ENCODE measurements around the gene ANGPTL8. TPM values are rescaled to one million over a fixed set of nuclear protein-coding genes. Genes with fewer than 3 reads are reported as not detected.

The ANGPTL8 gene
- total and polyA plus RNA-seq, 2 experiments from 2014 or later: not detected

- TF ChIP-seq ZNF462 (CRISPR knock-in tag; IDR thresholded peaks at IDR 0.05): no peak
These were observed 22.8 kb downstream of the ANGPTL8 start, which contains the start of gene DOCK6 (continued) for GRCh38 chr19:11261971-11262839.

- H3K4me3 Mint-ChIP-seq: peak overlapping the region; percentile 53
- DNase-seq (ENCODE audit: low spot score): no peak
- H3K4me1 Mint-ChIP-seq: peaks cover 18% of the 10 kb centered on the region
These were observed 24.3 kb downstream of the ANGPTL8 start for GRCh38 chr19:11263726-11264125.

More at GRCh38 chr19:11263726-11264125, 24.3 kb downstream of the ANGPTL8 start:
- Mint-ChIP-seq H3K36me3 (ENCODE audit: low read depth) (peaks cover 3% of the 10 kb centered on the region; the same call in 1 of the 3 replicates), H3K27ac (no peak overlapping the region), H3K27me3 (ENCODE audit: insufficient read depth, low read depth, poor library complexity) (peaks cover 19% of the 10 kb centered on the region), H3K9me3 (no peaks in the 10 kb centered on the region)
- no peak overlapping the region for H3K27ac ChIP-seq (ENCODE audit: low read depth)
- no peaks in the 10 kb centered on the region; the same call in 1 of the 2 replicates for H4K20me1 ChIP-seq (replicated peaks; ENCODE audit: insufficient read depth)
- H3K36me3 ChIP-seq (ENCODE audit: insufficient read depth): no peaks in the 10 kb centered on the region
- H2AFZ ChIP-seq: no peak overlapping the region
- TF ChIP-seq ETS1 (IDR thresholded peaks at IDR 0.05): no peak
- no peak for TF ChIP-seq ZNF114 (CRISPR knock-in tag; IDR thresholded peaks at IDR 0.05)
- no peak for TF ChIP-seq POLR2AphosphoS5 (IDR thresholded peaks at IDR 0.05; ENCODE audit: low read depth)
- no peak for TF ChIP-seq JUNB (IDR thresholded peaks at IDR 0.05; ENCODE audit: unreplicated experiment)
- no peaks in the 10 kb centered on the region for H3K9me2 ChIP-seq (ENCODE audit: insufficient read depth)
- no peaks in the 10 kb centered on the region for H3F3A ChIP-seq (replicated peaks; ENCODE audit: low read depth)
- ATAC-seq: no peak
- no peaks in the 10 kb centered on the region for H3K4me1 ChIP-seq (ENCODE audit: insufficient read depth)
- H3K79me2 ChIP-seq (replicated peaks; ENCODE audit: insufficient read depth): peaks cover 13% of the 10 kb centered on the region; the same call in 1 of the 2 replicates
- no peak overlapping the region for H3K4me2 ChIP-seq
- H3K4me3 ChIP-seq: no peak overlapping the region
- no peaks in the 10 kb centered on the region for H3K27me3 ChIP-seq (ENCODE audit: insufficient read depth)
